ENCODE measurements around the gene GPC3. TPM values are rescaled to one million over a fixed set of nuclear protein-coding genes. Genes with fewer than 3 reads are reported as not detected.
"Not testable (repeated sequence)": the region's sequence is repeated elsewhere in the genome, so short reads cannot be mapped to it uniquely, and the experiment has no call there.

Gene GPC3
- total and polyA plus RNA-seq, 2 donors (not counting 3 experiments of a cell fraction or from before 2014, with no cell fraction given) = not detected

- no peak for DNase-seq (ENCODE audit: low read depth, low spot score)
- no peaks in the 10 kb centered on the region for H3K9me3 ChIP-seq (replicated peaks; ENCODE audit: control insufficient read depth, insufficient read depth, low read length)
- TF ChIP-seq JUN (IDR thresholded peaks at IDR 0.05; ENCODE audit: borderline replicate concordance, insufficient read depth, insufficient read length, low read depth) = no peak
- no peak for TF ChIP-seq POLR2AphosphoS5 (IDR thresholded peaks at IDR 0.05; ENCODE audit: insufficient read depth, low read depth, low read length)
- no peak for TF ChIP-seq FOS (IDR thresholded peaks at IDR 0.05; ENCODE audit: borderline replicate concordance, insufficient read depth, low read length)
- no peak overlapping the region for H2AFZ ChIP-seq (ENCODE audit: low read depth, low read length)
- H3K4me1 ChIP-seq (ENCODE audit: control insufficient read depth, extremely low read depth, insufficient read depth, low read length) = no peaks in the 10 kb centered on the region
- H4K20me1 ChIP-seq (replicated peaks; ENCODE audit: control insufficient read depth, extremely low read depth, insufficient read depth, low read length) = no peaks in the 10 kb centered on the region
- H3K79me2 ChIP-seq (ENCODE audit: control insufficient read depth, insufficient read depth, low read length) = no peaks in the 10 kb centered on the region
- ChIA-PET POLR2A (no interaction called here), CTCF (no interaction called here)
- H3K4me3 ChIP-seq (replicated peaks in 1 of 3; ENCODE audit: insufficient read depth in 1 of 3, low read depth in 1 of 3, low read length in 3 of 3) = no peak overlapping the region
- intact Hi-C loops (cut with micrococcal nuclease) (no loop called here), dilution Hi-C loops (cut with MboI; ENCODE audit: extremely low pct_ligation_motif_present, low sequenced_read_pairs) (no loop called here)
- no peaks in the 10 kb centered on the region for H3K9me1 ChIP-seq (replicated peaks; ENCODE audit: control insufficient read depth, extremely low read depth, insufficient read depth, low read length)
- no peak overlapping the region for H3K27ac ChIP-seq (ENCODE audit: insufficient read depth, low read depth, low read length)
- no TSS peak for BruUV-seq (replicated peaks)
- H3K27me3 ChIP-seq (ENCODE audit: control insufficient read depth in 2 of 2, insufficient read depth in 2 of 2, low read length in 2 of 2) = no peaks in the 10 kb centered on the region
- H3K4me2 ChIP-seq (ENCODE audit: insufficient read depth, low read length) = no peak overlapping the region
- H3K9ac ChIP-seq (replicated peaks; ENCODE audit: extremely low read depth, insufficient read depth, low read length) = no peak overlapping the region
- no peaks in the 10 kb centered on the region for H3K36me3 ChIP-seq (ENCODE audit: control insufficient read depth in 2 of 2, extremely low read depth in 1 of 2, insufficient read depth in 2 of 2, low read length in 2 of 2)
- FAIRE-seq = no peak
Observed at GRCh38 chrX:133527825-133528224, 457.6 kb downstream of the GPC3 start.

- ChIA-PET POLR2A (no interaction called here), CTCF (no interaction called here)
- no peak for FAIRE-seq
- no peak overlapping the region for H3K4me2 ChIP-seq (ENCODE audit: insufficient read depth, low read length)
- no peak overlapping the region for H3K9ac ChIP-seq (replicated peaks; ENCODE audit: extremely low read depth, insufficient read depth, low read length)
- no peaks in the 10 kb centered on the region for H3K9me1 ChIP-seq (replicated peaks; ENCODE audit: control insufficient read depth, extremely low read depth, insufficient read depth, low read length)
- H3K27me3 ChIP-seq (ENCODE audit: control insufficient read depth in 2 of 2, insufficient read depth in 2 of 2, low read length in 2 of 2) = no peaks in the 10 kb centered on the region
- TF ChIP-seq POLR2AphosphoS5 (IDR thresholded peaks at IDR 0.05; ENCODE audit: insufficient read depth, low read depth, low read length) = no peak
- H3K4me1 ChIP-seq (ENCODE audit: control insufficient read depth, extremely low read depth, insufficient read depth, low read length) = no peaks in the 10 kb centered on the region
- intact Hi-C loops (cut with micrococcal nuclease) (no loop called here), dilution Hi-C loops (cut with MboI; ENCODE audit: extremely low pct_ligation_motif_present, low sequenced_read_pairs) (no loop called here)
- no peak overlapping the region for H3K27ac ChIP-seq (ENCODE audit: insufficient read depth, low read depth, low read length)
- BruUV-seq (replicated peaks) = no TSS peak
- no peaks in the 10 kb centered on the region for H3K79me2 ChIP-seq (ENCODE audit: control insufficient read depth, insufficient read depth, low read length)
- no peaks in the 10 kb centered on the region for H3K9me3 ChIP-seq (replicated peaks; ENCODE audit: control insufficient read depth, insufficient read depth, low read length)
- no peak for DNase-seq (ENCODE audit: low read depth, low spot score)
- H3K4me3 ChIP-seq (replicated peaks in 1 of 3; ENCODE audit: insufficient read depth in 1 of 3, low read depth in 1 of 3, low read length in 3 of 3) = no peak overlapping the region
- H2AFZ ChIP-seq (ENCODE audit: low read depth, low read length) = no peak overlapping the region
- no peaks in the 10 kb centered on the region for H3K36me3 ChIP-seq (ENCODE audit: control insufficient read depth in 2 of 2, extremely low read depth in 1 of 2, insufficient read depth in 2 of 2, low read length in 2 of 2)
- no peaks in the 10 kb centered on the region for H4K20me1 ChIP-seq (replicated peaks; ENCODE audit: control insufficient read depth, extremely low read depth, insufficient read depth, low read length)
Observed at GRCh38 chrX:133527415-133527814, 458.0 kb downstream of the GPC3 start.

GRCh38 chrX:133526773-133527172, 458.6 kb downstream of the GPC3 start:
- H3K9ac ChIP-seq (replicated peaks; ENCODE audit: extremely low read depth, insufficient read depth, low read length); H3K4me1 ChIP-seq (ENCODE audit: control insufficient read depth, extremely low read depth, insufficient read depth, low read length); H3K9me3 ChIP-seq (replicated peaks; ENCODE audit: control insufficient read depth, insufficient read depth, low read length); H3K79me2 ChIP-seq (ENCODE audit: control insufficient read depth, insufficient read depth, low read length); H3K4me3 ChIP-seq (replicated peaks in 1 of 3; ENCODE audit: insufficient read depth in 1 of 3, low read depth in 1 of 3, low read length in 3 of 3); FAIRE-seq; H3K27ac ChIP-seq (ENCODE audit: insufficient read depth, low read depth, low read length); dilution Hi-C loops (cut with MboI; ENCODE audit: extremely low pct_ligation_motif_present, low sequenced_read_pairs); H2AFZ ChIP-seq (ENCODE audit: low read depth, low read length); BruUV-seq (replicated peaks); intact Hi-C loops (cut with micrococcal nuclease); DNase-seq (ENCODE audit: low read depth, low spot score); H3K9me1 ChIP-seq (replicated peaks; ENCODE audit: control insufficient read depth, extremely low read depth, insufficient read depth, low read length); CTCF ChIA-PET; H3K4me2 ChIP-seq (ENCODE audit: insufficient read depth, low read length); H3K27me3 ChIP-seq (ENCODE audit: control insufficient read depth in 2 of 2, insufficient read depth in 2 of 2, low read length in 2 of 2); H3K36me3 ChIP-seq (ENCODE audit: control insufficient read depth in 2 of 2, extremely low read depth in 1 of 2, insufficient read depth in 2 of 2, low read length in 2 of 2); POLR2A ChIA-PET; H4K20me1 ChIP-seq (replicated peaks; ENCODE audit: control insufficient read depth, extremely low read depth, insufficient read depth, low read length): not testable (repeated sequence)
